HG03342 (cell line): ENCODE measurements around the gene DNAI2.

Source experiments
- ATAC-seq: cut with Tn5 transposase; IDR thresholded peaks from one replicate; pipeline ENCODE4 v1.9.1; 2021; ENCODE audit warnings: mild to moderate bottlenecking, moderate library complexity; ENCODE audit not compliant: unreplicated experiment

DNAI2 gene

DNA sequence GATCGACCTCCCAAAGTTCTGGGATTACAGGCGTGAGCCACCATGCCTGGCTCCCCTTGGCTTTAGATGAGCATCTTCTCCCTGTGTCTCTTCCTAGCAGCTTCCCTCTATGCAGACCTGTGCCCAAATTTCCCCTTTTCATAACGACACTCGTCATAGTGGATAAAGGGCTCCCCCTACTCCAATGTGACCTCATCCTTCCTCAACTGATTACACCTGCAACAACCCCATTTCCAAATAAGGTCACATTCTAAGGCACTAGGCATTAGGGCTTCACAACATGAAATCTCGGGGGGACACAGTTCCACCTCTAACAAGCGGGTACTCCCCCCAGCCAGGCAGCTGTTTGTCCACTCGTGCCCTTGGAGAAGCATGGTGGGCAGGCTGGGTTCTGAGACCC, 62.3 kb downstream of the DNAI2 start:
- ATAC-seq = no peak

DNA sequence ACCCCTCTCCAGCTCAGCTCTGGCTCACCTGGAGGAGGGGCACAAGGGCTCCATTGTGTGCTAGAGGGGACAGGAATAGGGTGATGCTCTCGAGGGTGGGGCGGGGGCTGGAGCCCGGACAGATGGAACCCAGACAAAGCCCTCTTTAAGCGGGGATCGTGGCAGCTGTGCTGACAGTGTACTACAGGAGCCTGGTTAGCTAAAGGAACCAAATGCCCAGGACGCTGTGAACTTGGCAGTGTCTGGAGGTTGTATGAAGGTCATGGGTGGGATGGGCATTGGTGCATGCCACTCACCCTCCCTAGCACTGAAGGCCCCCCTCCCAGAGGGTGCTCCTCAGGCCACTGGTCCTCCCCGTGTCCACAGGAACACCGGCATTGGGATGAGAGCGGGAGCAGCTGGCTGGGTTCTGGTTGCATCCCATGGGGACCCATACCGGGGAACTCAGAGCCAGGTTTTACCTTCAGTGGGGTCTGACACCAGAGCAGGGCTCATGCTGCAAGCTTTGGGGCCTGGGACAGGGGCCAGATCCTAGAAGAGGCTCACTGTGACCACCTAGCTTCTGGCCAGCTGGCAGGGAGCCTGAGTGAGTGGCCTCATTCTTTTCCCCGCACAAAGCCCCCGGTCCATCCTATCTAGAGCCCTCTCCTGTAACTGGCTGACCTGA, 63.9 kb downstream of the DNAI2 start:
- no peak for ATAC-seq

DNA sequence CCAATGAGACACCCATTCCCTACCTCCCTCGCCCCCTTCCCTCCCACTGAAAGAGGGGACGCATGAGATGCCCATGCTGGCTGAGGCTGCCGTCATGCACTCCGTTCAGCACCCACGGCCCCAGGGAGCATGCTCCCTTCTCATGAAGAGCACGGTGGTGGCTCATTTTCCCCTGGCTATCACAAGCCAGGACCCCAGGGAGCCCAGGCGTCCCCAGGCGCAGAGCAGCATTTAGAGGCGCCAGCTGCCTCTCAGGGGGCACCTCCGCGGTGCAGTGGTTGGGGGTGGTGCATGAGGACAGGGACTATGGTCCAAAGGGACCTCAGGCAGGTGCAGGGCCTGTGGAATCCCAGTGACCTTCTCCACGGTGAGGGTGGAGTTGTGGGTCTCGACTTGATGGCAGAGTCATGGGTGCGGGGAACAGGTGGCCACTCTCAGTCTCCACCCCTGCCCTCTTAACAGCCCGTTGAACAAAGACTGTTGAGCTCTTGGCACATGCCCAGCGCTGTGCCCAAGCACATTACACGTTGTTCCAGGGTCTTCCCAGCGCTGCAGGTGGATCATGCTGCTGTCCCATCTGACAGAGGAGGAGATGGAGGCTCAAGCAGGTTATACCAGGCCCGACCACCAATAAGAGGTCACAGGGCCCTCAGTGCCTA, 65.6 kb downstream of the DNAI2 start:
- no peak for ATAC-seq

DNA sequence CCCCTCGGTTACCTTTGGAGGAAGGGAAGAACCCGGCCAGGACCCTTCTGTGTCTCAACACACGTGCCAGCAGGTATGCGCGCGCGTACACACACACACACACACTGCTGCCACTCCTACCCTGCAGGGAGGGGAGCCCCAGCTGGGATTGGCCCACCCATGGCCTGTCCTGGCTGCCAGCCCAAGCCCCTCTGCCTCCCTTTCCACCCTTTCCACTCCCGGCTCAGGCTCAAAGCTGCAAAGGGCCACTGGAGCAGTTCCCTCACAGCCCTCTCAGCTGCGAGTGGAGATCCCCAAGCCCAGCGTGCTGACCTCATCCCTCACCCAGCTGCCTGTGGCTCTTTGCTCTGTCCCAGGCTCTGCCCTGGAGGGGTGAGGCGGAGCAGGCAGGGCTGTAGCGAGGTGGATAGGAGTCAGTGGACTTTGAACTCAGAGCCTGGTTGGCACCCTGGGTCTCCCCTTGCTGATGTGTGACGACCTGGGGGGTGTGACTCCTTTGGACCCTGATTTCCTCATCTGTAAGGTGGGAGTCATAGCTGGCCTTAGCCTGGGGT, 66.5 kb downstream of the DNAI2 start:
- ATAC-seq = no peak

DNA sequence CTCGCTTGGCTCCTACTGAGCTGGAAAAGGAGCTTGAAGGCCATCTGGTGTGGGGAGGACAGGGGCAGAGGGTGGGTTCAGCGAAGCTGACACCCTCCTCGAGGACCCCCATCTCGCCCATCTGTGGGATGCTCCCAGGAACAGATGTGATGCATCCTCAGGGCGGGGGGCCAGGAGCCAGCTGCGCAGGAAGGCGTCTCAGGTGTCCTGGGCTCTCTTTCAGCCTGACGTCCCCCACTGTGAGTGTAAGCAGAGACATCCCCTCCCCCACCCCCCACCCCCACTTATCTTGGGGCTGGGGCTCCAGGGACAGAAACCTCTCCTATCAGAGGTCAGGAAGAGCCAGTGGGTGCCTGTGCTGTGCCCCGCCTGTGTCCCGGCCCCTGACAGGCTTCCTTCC, 68.2 kb downstream of the DNAI2 start:
- no peak for ATAC-seq

DNA sequence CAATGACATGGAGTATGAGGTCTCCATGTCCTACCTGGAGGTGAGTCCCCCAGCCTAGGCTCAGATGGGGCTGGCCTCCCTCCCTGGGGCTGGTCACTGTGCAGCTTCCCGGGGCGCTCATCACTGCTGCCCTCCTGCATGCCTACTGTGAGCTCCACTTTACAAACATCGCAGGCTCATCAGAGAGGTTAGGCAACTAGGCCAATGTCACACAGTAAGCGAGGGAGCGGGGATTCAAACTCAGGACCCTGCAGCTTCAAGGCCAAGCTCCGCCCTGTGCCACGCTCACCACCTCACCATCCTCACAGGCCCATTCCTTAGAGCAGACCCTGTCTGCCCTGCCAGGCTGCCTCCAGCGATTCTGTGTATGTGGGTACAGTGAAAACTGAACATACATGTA, 69.1 kb downstream of the DNAI2 start:
- no peak for ATAC-seq

DNA sequence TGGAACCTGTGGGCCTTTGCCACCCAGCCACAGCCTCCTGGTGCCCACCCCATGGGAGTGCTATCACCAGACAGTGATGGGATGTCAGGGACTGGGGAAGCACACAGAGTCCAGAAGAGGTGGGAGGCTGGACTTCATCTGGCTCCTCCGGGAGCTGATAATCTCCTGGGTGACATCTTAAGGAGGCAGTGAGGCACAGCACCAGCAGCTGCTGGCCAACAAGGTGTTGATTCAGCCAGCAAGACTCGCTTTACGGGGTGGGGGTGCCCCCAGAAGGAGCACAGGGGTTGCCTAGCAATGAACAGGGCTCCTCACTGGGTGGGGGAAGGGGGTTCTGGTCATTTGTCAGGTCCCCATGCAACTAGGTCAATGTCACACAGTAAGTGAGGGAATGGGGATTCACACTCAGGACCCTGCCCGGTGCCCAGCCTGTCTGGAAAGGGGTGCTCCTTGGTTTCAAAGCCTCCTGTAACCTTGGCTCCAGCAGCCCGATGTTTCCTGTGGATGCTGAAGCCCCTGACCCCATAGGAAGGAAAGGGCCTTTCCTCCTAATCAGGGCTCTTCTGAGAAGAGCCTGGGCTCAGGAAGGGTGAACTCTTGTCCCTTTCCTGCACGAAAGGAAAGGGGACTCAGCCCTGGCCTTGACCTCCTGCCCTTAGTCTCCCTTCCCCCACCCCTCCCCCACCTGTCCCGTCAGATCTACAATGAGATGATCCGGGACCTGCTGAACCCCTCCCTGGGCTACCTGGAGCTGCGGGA, 69.7 kb downstream of the DNAI2 start:
- no peak for ATAC-seq

DNA sequence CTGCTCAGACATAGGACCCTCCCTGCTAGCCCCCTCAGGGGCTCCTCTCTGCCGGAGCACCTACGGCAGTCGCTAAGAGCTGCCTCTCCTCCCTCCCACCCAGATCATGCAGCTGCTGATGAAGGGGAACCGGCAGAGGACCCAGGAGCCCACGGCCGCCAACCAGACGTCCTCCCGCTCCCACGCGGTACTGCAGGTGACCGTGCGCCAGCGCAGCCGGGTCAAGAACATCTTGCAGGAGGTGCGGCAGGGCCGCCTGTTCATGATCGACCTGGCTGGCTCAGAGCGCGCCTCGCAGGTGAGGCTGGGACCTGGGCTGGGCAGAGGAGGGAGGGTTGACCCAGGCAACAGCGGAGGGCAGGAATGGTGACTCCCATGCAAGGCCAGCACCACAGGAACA, 70.6 kb downstream of the DNAI2 start:
- ATAC-seq = no peak

DNA sequence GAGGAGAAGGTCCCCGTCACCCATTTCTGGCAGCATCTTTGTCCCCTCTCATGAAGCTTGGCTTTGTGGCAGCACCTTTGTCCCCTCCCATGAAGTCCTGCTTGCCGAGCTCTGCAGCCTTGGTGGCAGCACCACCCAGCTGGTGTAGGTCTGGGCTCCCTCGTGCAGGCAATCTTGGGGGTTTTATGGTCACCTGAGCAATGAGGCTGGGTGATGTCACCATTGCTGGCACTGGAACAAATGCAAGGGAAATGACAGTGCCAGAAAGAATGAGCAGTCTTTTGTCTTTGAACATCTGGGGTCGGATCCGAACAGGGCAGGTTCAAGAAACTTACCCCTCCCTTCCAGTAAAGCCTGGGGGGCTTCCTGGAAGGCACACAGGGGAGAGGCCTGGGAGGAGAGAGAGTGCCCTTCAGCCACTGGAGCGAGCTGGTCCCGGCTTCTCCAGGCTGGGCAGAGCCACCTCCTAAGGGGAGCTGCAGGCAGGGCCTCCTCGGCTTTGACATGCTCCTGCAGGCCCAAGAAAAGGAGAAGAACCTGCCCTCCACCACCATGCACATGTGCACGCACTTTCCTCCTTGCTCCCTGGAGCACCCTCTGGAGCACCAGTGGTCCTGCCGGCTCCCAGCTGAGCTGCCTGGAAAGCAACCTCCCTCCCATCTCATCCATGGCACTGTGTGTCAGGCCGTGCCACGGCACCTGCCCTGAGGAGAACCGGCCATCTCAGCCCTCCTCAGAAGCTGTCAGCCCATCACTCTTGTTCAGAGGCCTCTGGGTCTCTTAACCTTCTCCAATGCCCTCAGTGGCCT, 71.6 kb downstream of the DNAI2 start:
- ATAC-seq = no peak

DNA sequence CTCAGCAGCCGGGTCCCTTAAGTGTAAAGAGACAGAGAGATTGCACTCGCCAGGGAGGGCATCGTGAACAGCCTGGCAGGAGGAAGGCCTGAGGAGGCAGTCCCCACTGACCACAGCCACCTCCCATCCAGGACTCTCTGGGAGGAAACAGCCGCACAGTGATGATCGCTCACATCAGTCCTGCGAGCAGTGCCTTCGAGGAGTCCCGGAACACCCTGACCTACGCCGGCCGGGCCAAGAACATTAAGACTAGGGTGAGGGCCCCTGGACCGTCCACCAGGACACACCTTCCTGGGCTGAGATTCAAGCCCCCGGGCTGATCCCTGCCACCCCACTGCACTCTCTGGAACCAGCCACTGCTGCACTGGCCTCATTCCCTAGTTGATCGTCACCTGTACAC, 73.6 kb downstream of the DNAI2 start:
- ATAC-seq = no peak

DNA sequence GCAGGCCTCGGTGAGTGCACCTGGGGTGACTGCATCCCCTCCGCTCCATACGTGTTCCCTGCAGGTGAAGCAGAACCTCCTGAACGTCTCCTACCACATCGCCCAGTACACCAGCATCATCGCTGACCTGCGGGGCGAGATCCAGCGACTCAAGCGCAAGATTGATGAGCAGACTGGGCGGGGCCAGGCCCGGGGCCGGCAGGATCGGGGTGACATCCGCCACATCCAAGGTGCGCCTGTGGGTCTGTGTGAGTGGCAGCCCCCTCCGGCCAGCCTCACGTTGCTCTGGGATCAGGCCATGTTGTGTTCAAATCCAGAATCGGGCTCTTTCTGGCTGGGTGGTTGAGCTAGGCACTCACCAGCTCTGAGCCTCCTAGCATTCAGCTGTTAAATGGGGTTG, 75.1 kb downstream of the DNAI2 start:
- no peak for ATAC-seq

DNA sequence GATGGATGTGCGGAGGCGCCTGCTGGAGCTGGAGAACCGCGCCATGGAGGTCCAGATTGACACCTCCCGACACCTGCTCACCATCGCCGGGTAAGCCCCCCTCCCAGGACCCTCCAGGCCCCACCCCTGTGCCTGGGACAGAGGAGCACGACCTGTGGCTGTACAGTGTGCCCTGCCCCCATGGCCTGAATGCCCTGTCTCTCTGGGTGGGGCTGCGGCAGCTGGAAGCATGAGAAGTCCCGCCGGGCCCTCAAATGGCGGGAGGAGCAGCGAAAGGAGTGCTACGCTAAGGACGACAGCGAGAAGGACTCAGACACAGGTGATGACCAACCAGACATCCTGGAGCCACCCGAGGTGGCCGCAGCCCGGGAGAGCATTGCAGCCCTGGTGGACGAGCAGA, 76.5 kb downstream of the DNAI2 start:
- no peak for ATAC-seq

DNA sequence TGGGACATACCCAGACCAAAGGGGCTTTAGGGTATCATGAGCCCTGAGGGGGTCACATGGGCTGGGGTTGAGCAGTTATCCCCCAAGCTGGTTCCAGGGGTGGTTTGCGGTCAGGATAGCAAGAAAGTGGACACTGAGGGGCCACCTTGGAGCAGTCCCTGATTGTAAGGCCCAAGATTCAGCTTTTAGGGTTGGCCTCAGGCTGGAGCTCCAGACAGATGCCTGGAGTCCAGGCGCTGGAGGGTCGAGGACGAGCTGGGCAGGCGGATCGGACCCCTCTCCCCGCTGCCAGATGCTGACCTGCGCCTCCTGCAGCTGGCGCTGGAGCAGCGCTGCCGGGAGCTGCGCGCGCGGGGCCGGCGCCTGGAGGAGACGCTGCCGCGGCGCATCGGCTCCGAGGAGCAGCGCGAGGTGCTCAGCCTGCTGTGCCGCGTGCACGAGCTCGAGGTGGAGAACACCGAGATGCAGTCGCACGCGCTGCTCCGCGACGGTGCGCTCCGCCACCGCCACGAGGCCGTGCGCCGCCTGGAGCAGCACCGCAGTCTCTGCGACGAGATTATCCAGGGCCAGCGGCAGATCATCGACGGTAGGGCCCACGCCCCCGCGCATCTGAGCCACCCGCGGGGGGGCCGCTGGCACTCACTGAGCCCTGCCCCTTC, 77.6 kb downstream of the DNAI2 start:
- ATAC-seq = no peak

DNA sequence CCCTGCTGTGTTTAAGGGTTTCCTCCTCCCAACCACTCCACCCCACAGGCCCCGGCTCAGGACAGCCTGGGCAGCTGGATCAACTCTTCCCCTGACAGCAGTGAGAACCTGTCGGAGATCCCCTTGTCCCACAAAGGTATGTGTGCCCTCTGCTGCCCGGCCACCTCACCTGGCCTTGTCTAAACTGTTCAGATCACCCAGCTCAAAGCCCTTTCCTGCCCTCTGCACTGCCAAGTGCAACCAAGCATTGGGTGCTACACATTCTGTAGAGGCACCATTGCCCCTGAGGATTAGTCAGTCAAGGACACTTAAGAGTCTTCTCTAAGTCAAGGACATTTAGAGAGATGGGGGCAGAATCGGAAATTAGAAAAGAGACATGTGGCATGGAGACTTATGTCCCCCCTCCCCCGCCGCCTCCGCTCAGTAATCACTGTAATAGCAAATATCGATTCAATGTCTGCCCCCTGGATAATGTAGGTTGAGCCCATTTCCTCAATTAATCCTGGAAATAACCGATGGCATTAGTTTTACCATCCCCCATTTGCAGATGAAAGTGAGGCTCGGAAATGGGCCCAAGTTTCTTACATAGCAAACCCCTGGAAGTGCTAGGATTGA, 79.5 kb downstream of the DNAI2 start:
- ATAC-seq = no peak

DNA sequence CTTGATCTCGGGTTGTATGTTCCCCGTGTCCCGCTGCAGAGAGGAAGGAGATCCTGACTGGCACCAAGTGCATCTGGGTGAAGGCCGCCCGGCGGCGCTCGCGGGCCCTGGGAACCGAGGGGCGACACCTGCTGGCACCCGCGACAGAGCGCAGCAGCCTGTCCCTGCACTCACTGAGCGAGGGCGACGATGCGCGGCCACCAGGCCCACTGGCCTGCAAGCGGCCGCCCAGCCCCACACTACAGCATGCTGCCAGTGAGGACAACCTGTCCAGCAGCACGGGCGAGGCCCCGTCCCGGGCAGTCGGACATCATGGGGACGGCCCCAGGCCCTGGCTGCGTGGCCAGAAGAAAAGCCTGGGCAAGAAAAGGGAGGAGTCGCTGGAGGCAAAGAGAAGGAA, 80.1 kb downstream of the DNAI2 start:
- ATAC-seq = no peak

DNA sequence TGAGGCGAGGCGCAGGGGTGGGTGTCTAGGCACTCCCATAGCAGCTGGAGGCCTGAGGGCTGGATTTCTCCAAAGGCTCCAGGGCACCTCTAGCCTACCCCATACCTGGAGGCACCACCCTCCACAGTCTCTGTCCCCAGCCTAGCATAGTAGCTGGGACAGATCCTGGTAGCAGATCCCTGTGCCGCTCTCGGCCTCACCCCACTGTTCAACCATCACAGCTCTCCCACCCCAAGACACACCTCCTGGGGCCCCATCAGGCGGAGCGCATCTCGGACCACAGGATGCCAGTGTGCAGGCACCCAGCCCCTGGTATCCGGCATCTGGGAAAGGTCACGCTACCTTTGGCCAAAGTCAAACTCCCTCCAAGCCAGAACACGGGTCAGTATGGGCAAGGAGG, 80.5 kb downstream of the DNAI2 start:
- no peak for ATAC-seq

DNA sequence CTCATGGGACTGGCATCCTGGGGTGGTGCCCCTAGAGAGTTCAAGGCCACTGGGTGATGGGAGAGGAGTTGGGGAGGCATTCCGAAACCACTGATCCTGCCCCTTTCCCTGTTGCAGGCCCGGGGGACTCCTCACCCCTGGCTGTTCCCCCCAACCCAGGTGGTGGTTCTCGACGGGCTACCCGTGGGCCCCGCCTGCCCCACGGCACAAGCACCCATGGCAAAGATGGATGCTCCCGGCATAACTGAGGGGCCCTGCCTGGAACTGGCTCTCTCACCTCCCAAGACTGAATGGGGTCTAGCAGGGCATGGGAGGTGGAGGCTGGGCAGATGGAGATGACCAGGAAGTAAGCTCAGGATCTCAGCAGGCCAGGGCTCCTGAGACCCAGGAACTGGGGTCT, 81.0 kb downstream of the DNAI2 start:
- ATAC-seq = no peak

DNA sequence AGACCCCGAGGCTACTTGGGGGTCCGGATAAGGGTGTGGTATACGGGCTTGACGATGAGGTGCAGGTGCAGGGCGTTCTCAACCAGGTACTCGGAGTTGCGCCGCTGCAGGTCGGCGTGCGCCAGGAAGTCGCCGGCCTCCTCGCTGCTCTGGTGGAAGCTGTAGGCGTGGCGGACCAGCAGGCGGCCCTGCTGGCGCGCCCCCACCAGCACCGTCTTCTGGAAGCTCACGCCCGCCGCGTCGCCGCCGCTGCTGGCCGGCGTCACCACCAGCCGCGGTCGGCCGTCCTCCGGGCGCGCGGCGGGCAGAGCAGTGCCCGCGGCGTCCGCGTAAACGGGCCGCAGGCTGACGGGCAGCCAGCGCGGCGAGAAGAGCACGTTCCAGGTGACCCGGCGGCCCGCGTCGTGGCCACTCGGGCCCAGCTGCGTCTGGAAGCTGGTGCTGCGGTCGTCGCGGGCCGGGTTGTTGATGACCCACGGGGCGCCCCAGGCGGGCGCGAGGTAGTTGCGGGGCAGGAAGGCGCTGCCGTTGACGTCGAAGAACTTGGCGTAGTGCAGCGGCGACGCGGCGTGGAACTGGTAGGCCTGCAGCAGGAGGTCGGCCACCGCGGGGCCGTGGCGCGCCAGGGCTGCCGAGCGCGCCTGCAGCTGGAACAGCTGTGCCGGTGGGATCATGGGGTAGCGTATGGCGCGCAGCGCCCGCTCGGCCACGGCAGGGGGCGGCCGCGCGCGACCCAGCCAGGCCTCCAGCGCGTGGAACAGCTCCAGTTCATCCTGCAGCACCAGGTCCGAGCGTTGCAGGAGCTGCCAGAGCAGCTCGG, 82.8 kb downstream of the DNAI2 start:
- no peak for ATAC-seq

DNA sequence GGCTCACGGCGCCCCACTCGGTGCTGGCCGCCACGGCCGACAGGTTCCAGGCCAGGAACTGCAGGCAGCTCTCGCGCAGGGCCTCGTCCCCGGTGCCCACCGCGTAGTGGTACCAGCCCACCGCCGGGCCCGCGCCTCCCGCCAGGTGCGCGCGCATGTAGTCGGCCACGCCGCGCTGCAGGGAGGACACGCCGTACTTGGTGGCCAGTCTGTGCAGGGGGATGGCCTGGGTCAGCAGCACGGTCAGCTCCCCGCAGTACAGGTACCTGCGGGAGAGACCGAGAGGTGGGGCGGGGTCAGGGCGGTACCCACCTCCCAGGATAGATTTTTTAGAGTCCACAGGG, 83.4 kb downstream of the DNAI2 start:
- ATAC-seq = no peak
